Mesodermal cell (in vitro differentiated cells): ENCODE measurements around the gene AOPEP.
A peak's percentile ranks its signal among the peaks of the same experiment; 100 is the strongest.

ENCODE experiments used
- H3K27ac ChIP-seq: 2 replicates; pipeline ENCODE4 v1.7.0; 2013; ENCODE audit warnings: mild to moderate bottlenecking, low read depth, low read length, moderate library complexity; ENCODE audit not compliant: severe bottlenecking
- H3K36me3 ChIP-seq: 2 replicates; pipeline ENCODE4 v1.7.1; 2013; ENCODE audit warnings: mild to moderate bottlenecking, low read length, moderate library complexity; ENCODE audit not compliant: control insufficient read depth, insufficient read depth
- H3K4me1 ChIP-seq: one replicate; pipeline ENCODE4 v1.7.1; 2013; ENCODE audit warnings: mild to moderate bottlenecking, low read length; ENCODE audit not compliant: insufficient read depth, control insufficient read depth, poor library complexity, severe bottlenecking
- H3K4me3 ChIP-seq: 2 replicates; pipeline ENCODE4 v1.7.0; 2013; ENCODE audit warnings: low read length, control low read depth, mild to moderate bottlenecking; ENCODE audit not compliant: insufficient read depth, poor library complexity, severe bottlenecking; ENCODE audit errors: extremely low read depth
- H3K9me3 ChIP-seq: 2 replicates; pipeline ENCODE4 v1.7.1; 2013; ENCODE audit warnings: mild to moderate bottlenecking, low read length, moderate library complexity; ENCODE audit not compliant: control insufficient read depth
- WGBS, 2 experiments: methylation state at CpG; one replicate each; pipeline ENCODE4 v1.1.5; 2013; ENCODE audit warnings: missing lambda C conversion rate in 2 of 2; ENCODE audit not compliant: insufficient coverage in 2 of 2; 5-methylcytosine and 5-hydroxymethylcytosine counted together

AOPEP gene

GRCh38 chr9:94817291-94818177, 91.0 kb downstream of the AOPEP start:
- Histone ChIP-seq H3K36me3 (peaks cover 23% of the 10 kb centered on the region), H3K9me3 (no peaks in the 10 kb centered on the region), H3K27ac (no peak overlapping the region), H3K4me1 (peaks cover 24% of the 10 kb centered on the region), H3K4me3 (no peak overlapping the region)
- WGBS, 2 experiments, result 94 to 96% methylated on average over 4 to 5 of the region's 7 CpGs

GRCh38 chr9:94818178-94818541, 91.7 kb downstream of the AOPEP start:
- Histone ChIP-seq H3K27ac (no peak overlapping the region), H3K4me1 (peaks cover 29% of the 10 kb centered on the region), H3K36me3 (peaks cover 23% of the 10 kb centered on the region), H3K4me3 (no peak overlapping the region), H3K9me3 (no peaks in the 10 kb centered on the region)
- WGBS, 2 experiments, result no CpG with 5 or more reads among the region's 2 CpGs

GRCh38 chr9:94819161-94819687, 92.7 kb downstream of the AOPEP start:
- no peaks in the 10 kb centered on the region for H3K9me3 ChIP-seq
- H3K36me3 ChIP-seq, result peaks cover 21% of the 10 kb centered on the region
- peak overlapping the region; percentile 50 for H3K27ac ChIP-seq
- peaks cover 30% of the 10 kb centered on the region for H3K4me1 ChIP-seq
- WGBS, 2 experiments, result 88 to 89% methylated on average over 4 of the region's 8 CpGs
- H3K4me3 ChIP-seq, result no peak overlapping the region

GRCh38 chr9:94821098-94821887, 94.8 kb downstream of the AOPEP start:
- 100% methylated on average over 2 to 3 of the region's 3 CpGs for WGBS, 2 experiments
- no peaks in the 10 kb centered on the region for H3K9me3 ChIP-seq
- H3K4me3 ChIP-seq, result no peak overlapping the region
- peaks cover 18% of the 10 kb centered on the region for H3K36me3 ChIP-seq
- peaks cover 42% of the 10 kb centered on the region for H3K4me1 ChIP-seq
- H3K27ac ChIP-seq, result peak overlapping the region; percentile 67

GRCh38 chr9:94822273-94822672, 95.8 kb downstream of the AOPEP start:
- 94 to 95% methylated on average over 2 of the region's 2 CpGs for WGBS, 2 experiments
- no peaks in the 10 kb centered on the region for H3K9me3 ChIP-seq

GRCh38 chr9:94823710-94824109, 97.2 kb downstream of the AOPEP start:
- H3K9me3 ChIP-seq, result no peaks in the 10 kb centered on the region
- H3K27ac ChIP-seq, result no peak overlapping the region
- H3K36me3 ChIP-seq, result peaks cover 10% of the 10 kb centered on the region
- 95 to 100% methylated on average over 2 to 4 of the region's 5 CpGs for whole genome bisulfite sequencing, 2 experiments
- peaks cover 57% of the 10 kb centered on the region for H3K4me1 ChIP-seq
- H3K4me3 ChIP-seq, result no peak overlapping the region

More at GRCh38 chr9:94822273-94822672, 95.8 kb downstream of the AOPEP start:
- Histone ChIP-seq H3K4me3 (no peak overlapping the region), H3K4me1 (peaks cover 50% of the 10 kb centered on the region), H3K36me3 (peaks cover 17% of the 10 kb centered on the region), H3K27ac (peak overlapping the region; percentile 67)

GRCh38 chr9:94824411-94824810, 97.9 kb downstream of the AOPEP start:
- H3K36me3 ChIP-seq, result peaks cover 10% of the 10 kb centered on the region
- H3K4me3 ChIP-seq, result no peak overlapping the region
- peaks cover 50% of the 10 kb centered on the region for H3K4me1 ChIP-seq
- no peaks in the 10 kb centered on the region for H3K9me3 ChIP-seq
- 57 to 93% methylated on average over 1 of the region's 2 CpGs for WGBS, 2 experiments
- H3K27ac ChIP-seq, result no peak overlapping the region

- Histone ChIP-seq H3K9me3 (no peaks in the 10 kb centered on the region), H3K4me3 (no peak overlapping the region), H3K36me3 (peaks cover 10% of the 10 kb centered on the region), H3K27ac (peak overlapping the region; percentile 73), H3K4me1 (peaks cover 50% of the 10 kb centered on the region)
- WGBS, 2 experiments, result 21 to 34% methylated on average over 4 to 5 of the region's 12 CpGs
Measured at GRCh38 chr9:94824913-94825610, 98.6 kb downstream of the AOPEP start.

GRCh38 chr9:94825611-94825958, 99.1 kb downstream of the AOPEP start:
- no peaks in the 10 kb centered on the region for H3K9me3 ChIP-seq
- H3K4me3 ChIP-seq, result no peak overlapping the region
- H3K27ac ChIP-seq, result peak overlapping the region; percentile 73
- peaks cover 10% of the 10 kb centered on the region for H3K36me3 ChIP-seq
- WGBS, 2 experiments, result 80% methylated on average over 1 of the region's 4 CpGs; no CpG with 5 or more reads in 1 of the 2 experiments
- H3K4me1 ChIP-seq, result peaks cover 50% of the 10 kb centered on the region

- Histone ChIP-seq H3K36me3 (peaks cover 10% of the 10 kb centered on the region), H3K27ac (no peak overlapping the region), H3K4me3 (no peak overlapping the region), H3K9me3 (no peaks in the 10 kb centered on the region), H3K4me1 (peaks cover 49% of the 10 kb centered on the region)
- 91 to 98% methylated on average over 9 of the region's 9 CpGs for WGBS, 2 experiments
Measured at GRCh38 chr9:94826044-94826443, 99.5 kb downstream of the AOPEP start.
